Stimulated activated CD4-positive, alpha-beta T cell treated with anti-CD3 and anti-CD28 coated beads, Interleukin-4, amount 100 ng/mL, for 24 hours (primary cell): Measurements from ENCODE around the gene OGFOD3.
A peak's percentile ranks its signal among the peaks of the same experiment; 100 is the strongest.
"Not testable (repeated sequence)": the region's sequence is repeated elsewhere in the genome, so short reads cannot be mapped to it uniquely, and the experiment has no call there.

ENCODE experiments used
- DNase-seq: peaks from one replicate; pipeline ENCODE4 v3.0.0-alpha.2; 2020

Gene OGFOD3

DNA sequence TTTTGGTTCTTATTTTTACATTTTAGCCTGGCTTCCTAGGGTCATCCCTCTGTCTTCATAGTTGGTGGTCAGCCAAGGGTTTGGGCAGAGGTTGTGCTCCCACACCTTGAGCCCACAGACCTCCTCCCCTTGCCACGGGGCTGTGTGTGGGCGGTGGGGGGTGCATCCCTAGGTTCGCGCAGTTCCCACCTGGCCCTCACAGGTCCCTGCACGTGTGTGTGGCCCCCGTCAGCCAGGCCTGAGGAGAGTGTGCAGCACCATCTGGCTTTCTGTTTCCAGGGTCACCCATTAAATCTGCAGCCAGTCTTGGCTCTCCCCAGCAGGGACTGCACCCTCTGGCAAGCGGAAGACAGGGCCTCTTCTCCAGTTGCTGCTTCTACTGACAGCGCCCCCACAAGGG lies 13.6 kb upstream of the OGFOD3 start:
- no peak for DNase-seq

DNA sequence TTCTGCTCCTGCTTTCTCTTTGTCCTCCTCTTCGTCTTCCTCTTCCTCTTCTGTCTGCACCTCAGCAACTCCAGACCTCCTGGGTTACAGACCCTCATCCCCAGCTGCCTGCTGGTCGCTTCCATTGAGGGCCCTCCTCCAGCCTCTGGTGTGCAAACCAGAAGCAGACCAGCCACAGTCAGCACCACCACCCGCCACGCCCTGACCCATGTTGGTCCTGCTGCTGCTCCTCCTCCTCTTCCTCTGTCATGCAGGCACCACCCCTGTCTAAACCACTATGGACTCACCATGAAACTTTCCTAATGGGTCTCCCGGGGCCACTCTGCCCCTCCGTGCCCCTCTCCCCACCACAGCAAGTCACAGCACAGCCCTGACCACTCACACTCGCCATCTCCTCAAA lies 11.4 kb upstream of the OGFOD3 start:
- DNase-seq = no peak

DNA sequence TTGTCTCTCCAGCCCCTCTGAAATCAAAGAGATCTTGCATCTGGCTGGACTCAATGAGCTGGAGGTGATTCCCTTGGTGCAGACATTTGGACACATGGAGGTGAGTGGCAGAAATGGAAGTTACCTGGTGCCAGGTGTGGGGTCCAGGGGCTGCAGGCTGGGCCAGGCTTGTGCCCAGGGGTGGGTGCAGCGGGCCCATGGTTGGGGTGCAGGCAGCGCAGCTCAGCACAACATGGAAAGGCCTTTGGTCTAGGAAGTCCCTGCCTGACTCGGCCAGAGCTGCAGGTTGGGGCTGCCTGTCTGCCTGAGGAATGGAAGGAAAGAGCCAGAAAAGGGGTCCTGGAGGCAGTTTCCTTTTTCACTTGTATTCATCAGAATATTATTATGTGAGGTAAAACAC lies 10.2 kb upstream of the OGFOD3 start:
- no peak for DNase-seq

DNA sequence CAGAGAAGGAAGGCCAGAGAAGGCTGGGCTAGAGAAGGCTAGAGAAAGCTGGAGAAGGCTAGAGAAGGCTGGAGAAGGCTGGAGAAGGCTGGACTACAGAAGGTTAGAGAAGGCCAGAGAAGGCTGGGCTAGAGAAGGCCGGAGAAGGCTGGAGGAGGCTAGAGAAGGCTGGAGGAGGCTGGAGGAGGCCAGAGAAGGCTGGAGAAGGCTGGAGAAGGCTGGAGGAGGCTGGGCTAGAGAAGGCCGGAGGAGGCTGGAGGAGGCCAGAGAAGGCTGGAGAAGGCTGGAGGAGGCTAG lies 6.4 kb upstream of the OGFOD3 start:
- DNase-seq = no peak

DNA sequence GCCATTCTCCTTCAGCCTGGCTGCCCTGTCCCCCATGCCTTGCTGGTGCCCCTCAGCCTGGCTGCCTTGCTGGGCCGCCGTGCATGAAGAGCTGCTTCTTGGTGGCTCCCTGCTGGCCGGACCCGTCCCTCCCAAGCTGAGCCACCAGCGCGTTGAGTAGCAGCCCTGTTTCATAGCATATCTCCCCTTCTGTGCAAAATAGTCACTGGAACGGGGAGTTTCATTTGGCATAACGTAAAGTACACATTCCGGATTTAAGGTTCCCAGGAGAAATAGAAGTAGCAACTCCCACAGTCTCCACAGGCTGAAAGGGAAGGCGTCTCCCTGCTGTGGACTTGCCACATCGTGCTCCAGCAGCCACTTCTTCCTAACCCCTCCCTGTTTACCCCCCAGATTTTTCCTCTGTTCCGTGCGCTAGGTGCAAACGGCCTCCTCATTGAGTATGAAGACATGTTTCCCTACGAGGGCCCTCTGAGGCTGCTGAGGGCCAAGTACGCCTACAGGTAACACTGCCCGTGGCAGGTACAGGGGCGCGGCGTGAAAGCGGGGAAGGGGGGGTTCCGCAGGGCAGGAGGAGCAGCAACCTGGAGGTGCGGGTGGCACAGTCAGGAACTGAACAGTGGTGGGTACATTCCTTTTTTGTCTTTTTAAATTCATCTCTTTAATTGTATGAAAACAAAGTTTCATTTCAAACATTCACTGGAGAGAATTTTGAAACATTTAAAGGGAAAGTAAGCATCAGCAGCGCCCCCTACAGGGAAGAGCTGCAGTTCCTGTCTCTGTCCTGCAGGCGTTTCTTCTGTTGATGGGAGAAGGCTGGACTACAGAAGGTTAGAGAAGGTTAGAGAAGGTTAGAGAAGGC lies 5.8 kb upstream of the OGFOD3 start:
- peak; percentile 60 for DNase-seq

DNA sequence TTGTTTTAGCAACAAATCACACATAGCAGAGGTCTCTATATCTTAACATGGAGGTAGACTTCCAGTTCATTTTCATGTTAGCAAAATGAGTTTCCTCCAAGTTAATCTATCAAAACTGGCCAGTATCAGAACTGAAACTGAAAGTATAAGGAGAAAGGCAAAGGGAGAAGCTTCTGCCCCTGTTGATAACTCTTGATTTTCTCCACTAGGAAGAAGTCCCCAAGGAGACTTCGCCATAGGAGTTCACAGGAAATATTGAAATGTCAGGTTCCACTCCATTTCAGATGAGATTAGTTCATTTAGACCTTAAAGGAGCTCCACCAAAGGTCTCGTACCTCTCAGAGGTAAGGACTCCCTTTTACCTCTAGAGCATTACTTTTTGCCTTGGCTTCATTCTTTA lies 1.2 kb upstream of the OGFOD3 start:
- no peak for DNase-seq

DNA sequence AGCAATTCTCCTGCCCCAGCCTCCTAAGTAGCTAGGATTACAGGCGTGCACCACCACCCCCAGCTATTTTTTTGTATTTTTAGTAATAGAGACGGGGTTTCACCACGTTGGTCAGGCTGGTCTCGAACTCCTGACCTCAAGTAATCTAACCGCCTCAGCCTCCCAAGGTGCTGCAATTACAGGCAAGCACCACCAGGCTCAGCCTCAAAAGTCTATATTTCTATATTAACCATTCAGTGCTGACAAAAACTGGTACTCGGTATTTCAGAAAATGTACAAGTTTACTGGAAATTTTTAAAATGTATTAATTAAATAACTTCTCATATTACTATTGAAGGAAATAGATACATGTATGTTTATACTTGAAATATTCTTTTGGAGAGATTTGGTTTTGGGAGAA lies 1.6 kb downstream of the OGFOD3 start:
- DNase-seq = no peak

DNA sequence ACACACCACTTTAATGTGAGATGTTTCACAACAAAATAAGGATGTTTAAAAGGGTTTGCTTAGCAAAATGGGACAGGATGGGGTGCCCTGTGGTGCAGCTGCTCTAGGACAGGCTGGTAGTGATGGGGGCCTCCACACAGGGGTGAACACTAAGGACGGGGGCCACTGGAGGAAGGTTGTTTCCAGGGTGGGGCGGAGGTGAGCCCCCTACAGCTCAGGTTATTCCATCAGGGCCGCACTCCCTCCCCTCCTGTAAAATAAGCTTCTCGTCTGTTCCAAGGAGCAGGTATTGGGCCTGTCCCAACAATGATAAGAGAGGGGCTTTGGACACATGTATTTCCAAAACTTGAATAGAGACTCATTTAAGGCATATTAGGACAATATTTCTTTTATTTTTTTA lies 2.1 kb downstream of the OGFOD3 start:
- no peak for DNase-seq

DNA sequence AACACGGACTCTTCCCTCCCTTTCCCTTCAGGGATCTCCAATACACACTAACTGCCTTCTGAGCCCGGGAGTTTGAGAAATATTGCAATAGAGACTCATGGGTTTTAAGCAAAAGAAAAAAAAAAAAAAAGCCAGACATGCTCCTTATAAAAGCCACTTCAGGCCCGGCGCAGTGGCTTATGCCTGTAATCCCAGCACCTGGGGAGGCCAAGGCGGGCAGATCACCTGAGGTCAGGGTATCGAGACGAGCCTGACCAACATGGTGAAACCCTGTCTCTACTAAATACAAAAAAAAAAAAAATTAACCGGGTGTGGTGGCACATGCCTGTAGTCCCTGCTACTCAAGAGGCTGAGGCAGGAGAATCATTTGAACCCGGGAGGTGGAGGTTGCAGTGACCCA lies 2.6 kb downstream of the OGFOD3 start:
- no peak for DNase-seq

DNA sequence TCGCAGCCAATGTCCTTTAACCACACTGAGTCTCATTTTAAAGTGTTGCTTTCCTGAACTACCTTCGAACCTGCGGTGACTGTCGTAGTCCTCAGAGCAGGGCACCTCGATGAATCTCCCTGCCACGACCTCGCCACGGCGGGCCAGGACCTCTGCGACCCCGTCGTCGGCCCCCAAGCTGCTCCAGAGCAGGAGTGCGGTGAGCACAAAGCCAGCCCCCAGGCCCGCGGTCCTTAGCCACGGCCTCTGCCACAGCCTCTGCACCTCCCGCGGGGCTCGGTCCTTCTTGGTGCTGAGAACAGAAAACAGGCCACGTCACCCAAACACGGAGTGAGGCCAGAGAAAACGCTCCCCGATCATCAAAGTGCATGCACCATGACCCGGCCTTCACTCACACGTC lies 3.0 kb downstream of the OGFOD3 start:
- DNase-seq = no peak

DNA sequence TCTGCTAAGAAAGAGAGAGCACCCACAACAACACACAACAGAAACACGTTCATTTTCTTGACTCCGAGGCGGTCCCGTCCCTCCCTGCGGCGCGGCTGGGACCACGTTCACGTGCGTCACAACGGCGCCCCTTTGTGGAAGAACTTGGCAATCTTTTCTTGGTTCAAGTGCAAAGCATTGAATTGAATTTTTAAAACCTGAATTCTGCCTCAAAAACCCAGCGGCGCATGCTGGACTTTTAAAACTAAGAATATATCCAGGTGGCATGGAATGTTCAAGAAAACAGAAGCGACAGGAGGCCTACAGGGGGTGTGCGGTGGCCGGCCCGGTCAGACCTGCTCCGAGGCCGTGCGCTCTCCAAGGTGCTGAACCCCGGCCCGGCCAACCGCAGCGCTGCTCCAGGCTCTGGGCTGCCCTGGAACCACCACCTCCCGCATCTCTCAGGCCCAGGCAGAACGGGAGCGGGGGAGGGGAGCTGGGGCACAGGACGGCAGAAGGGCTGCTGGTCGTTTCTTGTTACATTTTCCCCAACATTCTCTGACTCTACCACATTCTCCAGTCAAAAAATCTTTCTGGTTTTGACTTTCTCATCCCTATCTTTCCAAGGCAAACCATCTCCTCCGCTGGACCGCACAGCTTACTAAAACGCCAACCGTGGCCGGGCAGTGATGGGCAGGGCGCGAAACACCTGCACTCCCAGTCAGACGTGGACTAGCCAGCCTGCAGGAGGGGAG lies 3.7 kb downstream of the OGFOD3 start:
- peak; percentile 81 for DNase-seq

DNA sequence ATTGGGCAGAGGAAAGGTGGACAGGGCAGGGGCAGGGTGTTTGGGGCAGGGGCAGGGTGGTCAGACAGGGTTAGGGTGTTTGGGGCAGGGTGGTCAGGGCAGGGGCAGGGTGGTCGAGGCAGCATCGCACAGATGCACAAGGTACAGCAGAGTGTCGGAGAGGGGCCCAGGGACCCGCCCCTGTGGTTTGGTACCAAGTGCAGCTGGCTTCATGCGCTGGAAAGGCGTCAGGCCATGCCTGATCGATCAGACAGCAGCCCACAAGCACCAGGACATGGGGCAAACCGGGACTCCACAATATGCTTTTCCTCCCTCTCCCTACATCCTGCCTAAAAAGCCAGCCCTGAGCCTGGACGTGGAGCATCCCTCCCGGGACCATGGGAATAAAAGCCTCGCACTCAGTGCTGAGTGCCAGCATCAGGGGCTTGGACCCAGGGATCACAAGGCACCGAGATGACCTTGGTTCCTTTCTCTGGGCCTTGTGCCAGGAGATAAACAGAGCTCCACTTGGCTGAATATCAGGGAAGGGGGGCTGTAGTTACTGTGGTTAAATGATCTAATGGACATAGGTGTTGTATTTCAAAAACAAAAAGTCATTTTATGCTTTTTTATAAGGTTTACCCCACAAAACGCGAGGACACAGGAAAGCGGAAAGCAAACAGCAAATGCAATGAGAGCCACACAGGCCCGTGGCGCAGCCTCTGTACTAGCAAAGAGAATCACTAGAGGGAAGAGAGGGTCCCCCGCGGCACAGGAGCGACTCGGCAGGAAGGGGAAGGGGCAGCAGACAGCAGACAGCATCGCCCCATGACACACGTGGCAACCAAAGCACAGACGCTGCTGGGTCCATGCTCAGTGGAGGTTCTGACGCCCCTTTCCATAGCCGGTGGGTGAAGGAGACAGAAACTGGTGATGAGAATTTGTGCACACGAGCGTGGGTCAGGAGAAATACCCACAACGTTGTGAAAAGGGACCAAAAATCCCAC lies 5.6 kb downstream of the OGFOD3 start:
- no peak for DNase-seq

DNA sequence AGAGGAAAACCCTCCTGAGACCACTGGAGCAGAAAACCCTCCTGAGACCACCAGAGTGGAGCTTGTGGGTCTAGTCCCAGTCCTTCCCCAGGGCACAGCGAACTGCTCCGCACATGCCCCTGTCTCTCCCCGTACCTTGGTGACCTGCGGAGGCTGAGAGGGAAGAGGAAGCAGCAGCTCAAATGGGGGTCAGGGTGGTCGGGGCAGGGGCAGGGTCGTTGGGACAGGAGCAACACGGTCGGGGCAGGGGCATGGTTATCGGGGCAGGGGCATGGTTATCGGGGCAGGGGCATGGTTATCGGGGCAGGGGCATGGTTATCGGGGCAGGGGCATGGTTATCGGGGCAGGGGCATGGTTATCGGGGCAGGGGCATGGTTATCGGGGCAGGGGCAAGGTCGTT lies 6.3 kb downstream of the OGFOD3 start:
- not testable (repeated sequence) for DNase-seq

DNA sequence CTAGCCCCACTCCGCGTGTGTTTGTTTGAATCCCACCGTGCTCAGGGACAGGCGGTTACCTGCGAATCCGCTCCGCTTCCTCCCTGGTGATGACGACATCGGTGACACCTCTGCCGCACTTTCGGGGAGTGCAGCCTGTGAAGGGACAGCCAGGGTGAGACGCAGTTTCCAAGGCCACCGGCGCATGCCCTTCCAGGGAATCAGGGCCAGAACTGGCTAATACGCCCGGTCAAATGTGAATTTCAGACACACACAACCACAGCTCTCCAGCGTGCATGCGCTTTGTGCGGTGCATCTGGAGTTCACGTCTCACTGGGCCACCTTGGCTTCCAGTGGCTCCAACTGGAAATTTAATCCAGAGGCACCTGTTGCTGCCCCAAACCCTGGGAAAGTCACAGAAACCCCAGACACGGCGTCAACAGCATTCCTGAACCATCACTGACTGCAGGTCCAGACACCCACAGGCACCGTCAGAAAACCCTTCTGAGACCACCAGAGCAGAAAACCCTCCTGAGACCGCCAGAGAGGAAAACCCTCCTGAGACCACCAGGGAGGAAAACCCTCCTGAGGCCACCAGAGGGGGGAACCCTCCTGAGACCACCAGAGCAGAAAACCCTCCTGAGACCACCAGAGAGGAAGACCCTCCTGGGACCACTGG lies 6.9 kb downstream of the OGFOD3 start:
- DNase-seq = no peak

DNA sequence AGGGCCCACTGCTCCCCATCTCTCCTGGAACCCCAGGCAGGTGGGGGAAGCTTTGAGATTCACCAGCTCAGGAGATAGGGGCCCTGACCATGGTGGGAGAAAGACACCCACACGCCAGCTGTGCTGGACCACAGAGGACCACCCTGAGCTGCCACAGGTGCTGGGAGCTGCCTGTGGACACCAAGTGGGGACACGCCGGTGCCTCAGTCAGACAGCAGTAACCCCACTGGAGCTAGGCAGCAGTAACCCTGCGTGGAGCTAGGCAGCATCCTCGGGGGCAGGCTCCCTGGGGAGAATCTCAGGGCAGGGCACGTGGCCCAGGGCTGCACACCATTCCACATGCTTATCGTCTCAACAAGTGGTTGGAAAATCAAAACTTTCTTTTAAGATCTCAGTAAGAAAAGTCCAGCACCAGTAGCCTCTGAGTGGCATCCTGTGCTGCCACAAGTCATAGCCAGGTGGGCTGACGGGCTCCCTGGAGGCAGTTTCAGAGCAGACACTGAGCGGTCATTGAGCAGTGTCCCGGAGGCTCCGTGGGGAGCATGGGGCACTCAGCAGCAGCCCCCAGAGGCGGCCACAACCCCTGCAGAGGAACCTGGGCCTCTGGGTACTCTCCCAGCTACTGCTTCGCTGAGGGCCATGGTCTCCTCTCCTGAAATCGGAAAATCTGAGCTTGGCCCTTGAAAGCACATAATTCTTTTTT lies 8.2 kb downstream of the OGFOD3 start:
- no peak for DNase-seq

DNA sequence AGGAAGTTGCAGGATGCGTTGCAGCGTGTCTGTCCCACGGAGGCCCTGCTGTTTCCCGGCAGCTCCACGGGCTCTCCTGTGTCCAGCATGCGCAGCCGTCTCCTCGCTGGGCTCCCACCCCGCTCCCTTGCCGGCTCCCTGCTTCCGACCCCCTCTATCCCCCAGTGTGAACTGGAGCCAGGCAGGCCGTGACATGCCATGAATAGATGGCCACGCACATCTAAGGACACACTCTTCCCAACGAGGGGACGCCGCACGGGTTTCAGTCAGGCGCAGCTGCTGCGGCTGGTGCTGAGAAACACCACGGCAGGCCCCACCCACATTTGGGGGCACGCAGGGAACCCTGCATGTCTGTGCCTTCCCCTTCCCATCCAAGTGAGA lies 9.5 kb downstream of the OGFOD3 start:
- DNase-seq = no peak

DNA sequence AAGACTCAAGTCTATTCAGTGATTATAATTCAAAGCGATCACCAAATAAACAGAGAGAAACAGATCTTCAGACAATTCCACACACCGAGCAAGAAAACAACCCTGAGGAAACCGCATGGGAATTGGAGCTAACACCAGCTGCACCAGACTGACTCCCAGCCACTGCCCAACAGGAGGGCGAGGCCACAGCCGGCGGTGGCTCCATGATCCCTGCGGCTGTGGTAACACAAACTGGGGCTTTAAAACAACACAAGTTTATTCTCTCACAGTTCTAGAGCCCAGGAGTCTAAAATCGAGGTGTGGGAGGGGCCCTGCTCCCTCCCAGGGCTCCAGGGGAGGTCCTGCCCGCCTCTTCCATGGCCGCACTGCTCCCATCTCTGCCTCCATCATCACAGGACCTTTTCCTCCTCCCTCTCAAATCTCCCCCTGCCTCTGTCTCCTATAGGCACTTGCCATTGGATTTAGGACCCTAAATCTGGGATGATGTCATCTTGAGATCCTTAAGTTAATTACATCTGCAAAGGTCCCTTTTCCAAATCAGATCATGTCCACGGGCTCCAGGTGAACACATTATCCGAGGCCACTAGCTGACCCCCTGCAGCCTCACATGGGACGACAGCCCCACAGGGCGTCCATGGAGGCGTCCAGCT lies 10.0 kb downstream of the OGFOD3 start:
- no peak for DNase-seq

DNA sequence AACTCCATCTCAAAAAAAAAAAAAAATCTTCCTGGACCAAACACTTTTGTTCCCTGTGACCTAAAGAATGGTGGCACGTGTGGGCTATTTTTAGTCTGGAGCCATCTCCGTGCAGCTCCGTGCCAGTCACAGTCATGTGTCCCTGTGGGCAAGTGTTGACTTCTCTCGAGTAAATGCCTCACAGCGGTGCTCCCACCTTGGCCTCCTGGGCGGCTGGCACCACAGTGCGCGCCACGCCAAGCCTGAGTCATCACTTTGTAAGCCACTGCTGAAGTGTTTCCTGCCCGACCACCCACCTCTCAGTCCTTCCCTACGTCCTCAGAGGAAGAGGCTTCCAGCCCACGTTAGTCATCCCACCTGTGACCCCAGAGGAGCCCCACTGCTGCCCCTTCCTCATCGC lies 11.1 kb downstream of the OGFOD3 start:
- no peak for DNase-seq

DNA sequence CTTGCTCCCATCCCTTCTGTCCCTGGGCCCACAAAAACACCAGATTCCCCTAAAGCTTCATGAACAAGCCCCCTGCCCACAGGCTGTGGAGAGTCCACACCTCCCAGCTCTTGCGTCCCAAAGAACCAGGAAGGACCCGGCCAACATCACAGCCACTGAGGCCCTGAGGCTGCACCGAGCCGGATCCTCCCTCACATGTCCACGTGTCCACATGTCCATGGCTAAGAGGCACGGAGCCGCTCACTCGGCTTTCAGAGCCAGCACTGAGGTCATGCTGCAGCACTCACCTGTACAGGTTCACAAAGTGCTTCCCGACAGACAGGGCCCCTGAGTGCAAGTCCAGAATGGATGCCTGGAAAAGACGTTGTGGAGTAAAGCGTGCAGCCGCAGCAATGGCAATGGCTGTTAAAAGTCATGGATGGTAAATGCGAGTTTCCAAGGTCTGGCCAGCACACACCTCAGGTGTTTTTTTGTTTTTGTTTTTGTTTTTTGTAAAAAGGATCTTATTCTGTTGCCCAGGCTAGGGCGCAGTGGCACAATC lies 12.2 kb downstream of the OGFOD3 start:
- no peak for DNase-seq

DNA sequence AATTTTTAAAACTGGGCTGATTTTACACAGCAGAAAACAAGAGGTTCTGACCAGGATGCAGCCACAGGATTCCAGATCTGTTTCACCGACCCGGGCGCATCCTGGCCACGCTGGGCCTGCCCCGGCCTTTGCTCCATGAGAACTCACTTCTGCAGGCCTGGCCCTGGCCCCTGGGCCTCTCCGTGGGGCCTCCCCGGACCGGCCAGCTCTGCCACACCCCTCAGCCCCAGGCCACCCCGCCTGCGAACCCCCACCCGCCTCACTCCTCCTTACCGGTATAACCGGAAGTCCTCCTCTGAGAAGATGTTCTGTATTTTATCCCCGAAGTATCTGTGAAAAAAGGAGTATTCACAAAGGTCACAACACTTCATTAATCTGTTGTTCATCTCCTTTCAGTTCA lies 13.3 kb downstream of the OGFOD3 start:
- no peak for DNase-seq
